Neutrophil (primary cell): ENCODE data around the gene NXPH4.

Experiments used
- H3K27ac ChIP-seq: fragments of 200-600 bp; sonication (generic); 2 replicates; pipeline ENCODE4 v1.5.1; 2016; ENCODE audit warnings: mild to moderate bottlenecking, moderate library complexity
- H3K27me3 ChIP-seq: fragments of 200-600 bp; sonication (generic); 2 replicates; pipeline ENCODE4 v1.6.0; 2016; ENCODE audit warnings: mild to moderate bottlenecking
- H3K36me3 ChIP-seq: fragments of 200-600 bp; sonication (generic); 2 replicates; pipeline ENCODE4 v1.5.1; 2017
- H3K4me1 ChIP-seq, 2 experiments: fragments of 200-600 bp in 1 of 2; sonication (generic) in 1 of 2; 1 replicate in 1 of 2; 2 replicates in 1 of 2; pipeline versions ENCODE4 v1.5.1 to v1.6.1; 2013 to 2016; ENCODE audit warnings: low read depth in 1 of 2, low read length in 1 of 2, mild to moderate bottlenecking in 1 of 2, moderate library complexity in 1 of 2; ENCODE audit not compliant: control insufficient read depth in 1 of 2, insufficient read depth in 1 of 2
- H3K4me3 ChIP-seq, 2 experiments: fragments of 200-600 bp in 1 of 2; sonication (generic) in 1 of 2; 1 replicate in 1 of 2; 2 replicates in 1 of 2; pipeline ENCODE4 v1.5.1; 2013 to 2016; ENCODE audit warnings: low read depth in 1 of 2, low read length in 1 of 2, mild to moderate bottlenecking in 1 of 2, moderate library complexity in 1 of 2
- H3K9me3 ChIP-seq: fragments of 200-600 bp; sonication (generic); 2 replicates; pipeline ENCODE4 v1.5.1; 2016
- TF ChIP-seq, protein P1 (sequence below): fragments of 200-600 bp; sonication (generic); IDR thresholded peaks from 2 replicates; pipeline ENCODE4 v1.5.1; 2016; ENCODE audit warnings: antibody characterized with exemption

The NXPH4 gene

DNA sequence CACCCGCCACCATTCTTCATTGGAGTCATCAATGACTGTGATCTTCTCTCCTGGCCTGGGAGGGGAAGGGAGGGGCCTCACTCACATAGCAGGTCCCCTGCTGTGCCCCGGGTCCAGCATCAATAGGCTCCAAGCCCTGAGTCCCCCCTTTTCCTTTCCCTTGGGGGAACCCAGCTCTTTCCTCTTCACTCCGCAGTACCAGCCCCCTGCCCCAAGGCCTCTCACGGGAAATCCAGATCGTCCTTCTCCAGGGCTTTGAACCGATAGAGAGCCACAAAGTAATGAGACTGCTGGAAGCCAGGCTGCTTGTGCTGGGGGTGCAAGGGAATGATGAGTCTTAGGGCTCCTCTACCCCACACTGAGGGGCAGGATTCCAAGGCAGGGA lies 27.7 kb downstream of the NXPH4 start:
- TF ChIP-seq, protein P1, sequence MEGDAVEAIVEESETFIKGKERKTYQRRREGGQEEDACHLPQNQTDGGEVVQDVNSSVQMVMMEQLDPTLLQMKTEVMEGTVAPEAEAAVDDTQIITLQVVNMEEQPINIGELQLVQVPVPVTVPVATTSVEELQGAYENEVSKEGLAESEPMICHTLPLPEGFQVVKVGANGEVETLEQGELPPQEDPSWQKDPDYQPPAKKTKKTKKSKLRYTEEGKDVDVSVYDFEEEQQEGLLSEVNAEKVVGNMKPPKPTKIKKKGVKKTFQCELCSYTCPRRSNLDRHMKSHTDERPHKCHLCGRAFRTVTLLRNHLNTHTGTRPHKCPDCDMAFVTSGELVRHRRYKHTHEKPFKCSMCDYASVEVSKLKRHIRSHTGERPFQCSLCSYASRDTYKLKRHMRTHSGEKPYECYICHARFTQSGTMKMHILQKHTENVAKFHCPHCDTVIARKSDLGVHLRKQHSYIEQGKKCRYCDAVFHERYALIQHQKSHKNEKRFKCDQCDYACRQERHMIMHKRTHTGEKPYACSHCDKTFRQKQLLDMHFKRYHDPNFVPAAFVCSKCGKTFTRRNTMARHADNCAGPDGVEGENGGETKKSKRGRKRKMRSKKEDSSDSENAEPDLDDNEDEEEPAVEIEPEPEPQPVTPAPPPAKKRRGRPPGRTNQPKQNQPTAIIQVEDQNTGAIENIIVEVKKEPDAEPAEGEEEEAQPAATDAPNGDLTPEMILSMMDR = no peak
- Histone ChIP-seq H3K9me3 (no peaks in the 10 kb centered on the region), H3K27ac (no peak overlapping the region), H3K4me3 (no peak overlapping the region), H3K27me3 (peaks cover 56% of the 10 kb centered on the region), H3K36me3 (peaks cover 4% of the 10 kb centered on the region), H3K4me1 (peaks cover 48 to 57% of the 10 kb centered on the region in 2 experiments)

DNA sequence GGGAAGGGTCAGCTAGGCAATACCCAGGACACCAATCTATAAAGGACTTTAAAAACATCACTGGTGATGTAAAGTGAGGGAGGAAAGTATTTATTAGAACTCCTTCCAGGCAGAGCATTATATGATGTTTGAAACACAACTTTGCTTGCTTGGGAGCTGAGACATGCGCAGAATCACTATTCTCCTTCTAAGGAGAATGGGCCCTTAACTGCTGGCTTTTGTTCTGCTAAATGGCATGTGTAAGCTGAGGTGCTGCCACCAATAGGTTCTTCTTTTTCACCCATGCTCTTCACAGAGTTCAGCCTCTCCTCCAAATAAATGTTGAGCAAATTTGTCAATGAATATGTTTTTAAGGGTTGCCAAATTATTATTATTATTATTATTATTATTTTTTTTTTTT lies 30.4 kb downstream of the NXPH4 start:
- Histone ChIP-seq H3K27ac (no peak overlapping the region), H3K27me3 (peaks cover 29% of the 10 kb centered on the region), H3K36me3 (peaks cover 4% of the 10 kb centered on the region), H3K4me1 (peaks cover 26 to 31% of the 10 kb centered on the region in 2 experiments), H3K9me3 (no peaks in the 10 kb centered on the region), H3K4me3 (no peak overlapping the region)
- TF ChIP-seq, protein P1 = no peak

DNA sequence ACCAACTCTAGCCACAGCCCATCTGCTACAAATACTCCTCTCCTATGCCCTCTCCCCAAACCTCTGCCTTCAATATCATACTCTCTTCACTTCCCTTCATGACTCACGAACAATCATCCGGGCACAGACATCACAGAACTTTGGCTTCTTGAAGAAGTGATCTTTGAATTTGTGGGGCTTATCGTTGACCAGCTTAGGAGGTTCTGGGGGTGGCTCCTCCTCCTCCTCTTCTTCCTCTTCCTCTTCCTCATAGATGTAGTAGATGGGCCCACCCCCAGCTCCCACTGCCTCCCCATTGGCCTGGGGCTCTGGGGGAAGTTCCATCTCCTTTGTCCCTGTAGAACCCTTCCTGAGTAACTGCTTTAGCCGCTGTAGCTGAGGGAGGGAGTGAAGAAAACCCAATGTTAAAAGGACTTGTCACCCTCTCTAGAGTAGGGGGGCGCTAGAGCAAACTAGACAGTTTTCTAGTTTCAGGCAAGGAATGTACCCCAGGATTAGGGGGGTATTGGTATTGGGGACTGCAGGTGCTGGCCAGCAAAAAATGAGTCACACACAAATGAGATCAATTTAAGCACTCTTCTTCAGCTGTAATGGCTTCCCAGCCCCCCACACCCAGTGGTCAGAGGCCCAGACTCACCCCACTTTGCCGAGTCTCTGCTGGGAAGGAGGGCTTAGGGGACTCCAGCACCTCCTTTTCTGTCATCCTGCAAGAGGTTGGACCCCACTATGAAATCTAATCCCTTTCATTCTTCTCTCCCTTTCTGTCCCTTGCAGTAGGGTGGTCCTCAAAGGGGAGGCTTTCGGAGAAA lies 32.5 kb downstream of the NXPH4 start:
- no peaks in the 10 kb centered on the region for H3K9me3 ChIP-seq
- peaks cover 11% of the 10 kb centered on the region for H3K36me3 ChIP-seq
- H3K27me3 ChIP-seq = peaks cover 8% of the 10 kb centered on the region
- peak overlapping the region in 1 of 2 experiments; percentile 20 for H3K4me3 ChIP-seq
- TF ChIP-seq, protein P1 = no peak
- peaks cover 9 to 11% of the 10 kb centered on the region in 2 experiments for H3K4me1 ChIP-seq
- no peak overlapping the region for H3K27ac ChIP-seq

DNA sequence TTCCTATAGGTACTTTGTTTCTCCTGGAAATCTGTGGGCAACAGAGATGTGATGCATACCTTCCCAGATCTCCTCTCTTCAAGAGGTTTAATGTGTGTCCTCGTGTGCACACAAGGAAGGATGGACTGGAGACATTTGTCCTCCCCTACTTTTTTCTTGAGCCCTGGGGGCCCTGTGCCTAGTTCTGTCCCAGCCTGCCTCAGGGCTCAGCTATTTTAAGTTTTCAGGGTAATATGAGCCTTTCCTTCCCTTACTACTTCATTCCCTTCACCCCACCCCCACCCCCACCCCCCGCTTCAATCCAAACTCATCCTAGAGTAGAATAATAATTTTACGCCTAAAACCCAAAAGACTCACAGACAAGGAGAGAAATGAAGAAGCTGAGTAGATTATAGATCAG lies 33.9 kb downstream of the NXPH4 start:
- peaks cover 23% of the 10 kb centered on the region for H3K36me3 ChIP-seq
- TF ChIP-seq, protein P1 = no peak
- H3K4me3 ChIP-seq = no peak overlapping the region
- H3K27me3 ChIP-seq = no peaks in the 10 kb centered on the region
- no peak overlapping the region for H3K27ac ChIP-seq
- no peaks in the 10 kb centered on the region for H3K9me3 ChIP-seq
- H3K4me1 ChIP-seq = peaks cover 9 to 11% of the 10 kb centered on the region in 2 experiments

DNA sequence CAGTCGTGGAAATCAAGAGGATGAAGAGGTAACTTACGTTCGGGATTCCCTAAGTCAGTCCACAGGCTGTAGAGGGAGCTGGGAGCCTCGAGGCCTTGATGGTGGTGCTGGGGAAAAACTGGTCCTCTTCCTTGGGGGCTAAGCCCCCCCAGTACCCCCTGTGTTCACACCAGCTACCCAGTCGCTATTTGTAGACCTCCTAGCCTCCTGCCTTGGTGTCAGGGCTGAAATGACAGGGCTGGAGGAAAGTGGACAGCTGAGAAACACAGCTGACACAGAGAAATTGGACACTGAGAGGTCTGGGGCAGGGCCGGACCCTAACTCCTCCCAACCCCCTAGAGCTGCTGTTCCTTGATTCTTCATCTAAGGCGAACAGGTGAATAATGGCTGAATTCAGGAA lies 34.4 kb downstream of the NXPH4 start, which contains the start of gene STAC3:
Gene STAC3, minus strand, starts transcription at position 232 of the 400 bp plus-strand sequence. CDS start 1,551 bp downstream, outside the sequence.
- Histone ChIP-seq H3K27me3 (no peaks in the 10 kb centered on the region), H3K27ac (no peak within 1 kb of the TSS), H3K9me3 (no peaks in the 10 kb centered on the region), H3K4me3 (no peak within 1 kb of the TSS), H3K4me1 (peaks cover 9 to 11% of the 10 kb centered on the region in 2 experiments), H3K36me3 (peaks cover 27% of the 10 kb centered on the region)
- TF ChIP-seq, protein P1 = no peak
